Measurements from ENCODE around the gene GJC2.

Gene GJC2

DNA sequence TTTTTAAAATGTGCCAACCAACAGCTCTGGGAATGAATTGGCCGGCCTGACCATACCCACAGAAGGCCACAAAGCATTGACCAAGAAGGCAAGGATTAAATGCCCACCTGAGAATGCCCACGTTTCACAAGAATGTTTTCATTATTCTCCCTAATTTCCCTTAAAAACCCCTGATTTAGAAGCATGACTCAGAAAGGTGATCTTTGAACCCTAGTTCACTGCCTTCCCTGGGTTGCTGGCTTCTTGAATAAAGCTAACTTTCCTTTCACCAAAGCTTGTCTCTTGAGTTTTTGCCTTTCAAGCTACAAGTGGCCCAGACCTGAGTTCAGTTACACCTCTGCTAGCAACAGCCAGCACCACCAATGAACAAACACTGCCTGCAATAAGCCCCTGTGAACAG, 26.2 kb upstream of the GJC2 start:
- DNase-seq (ENCODE audit: low read depth): no peak
- TF ChIP-seq, protein P1, sequence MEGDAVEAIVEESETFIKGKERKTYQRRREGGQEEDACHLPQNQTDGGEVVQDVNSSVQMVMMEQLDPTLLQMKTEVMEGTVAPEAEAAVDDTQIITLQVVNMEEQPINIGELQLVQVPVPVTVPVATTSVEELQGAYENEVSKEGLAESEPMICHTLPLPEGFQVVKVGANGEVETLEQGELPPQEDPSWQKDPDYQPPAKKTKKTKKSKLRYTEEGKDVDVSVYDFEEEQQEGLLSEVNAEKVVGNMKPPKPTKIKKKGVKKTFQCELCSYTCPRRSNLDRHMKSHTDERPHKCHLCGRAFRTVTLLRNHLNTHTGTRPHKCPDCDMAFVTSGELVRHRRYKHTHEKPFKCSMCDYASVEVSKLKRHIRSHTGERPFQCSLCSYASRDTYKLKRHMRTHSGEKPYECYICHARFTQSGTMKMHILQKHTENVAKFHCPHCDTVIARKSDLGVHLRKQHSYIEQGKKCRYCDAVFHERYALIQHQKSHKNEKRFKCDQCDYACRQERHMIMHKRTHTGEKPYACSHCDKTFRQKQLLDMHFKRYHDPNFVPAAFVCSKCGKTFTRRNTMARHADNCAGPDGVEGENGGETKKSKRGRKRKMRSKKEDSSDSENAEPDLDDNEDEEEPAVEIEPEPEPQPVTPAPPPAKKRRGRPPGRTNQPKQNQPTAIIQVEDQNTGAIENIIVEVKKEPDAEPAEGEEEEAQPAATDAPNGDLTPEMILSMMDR (conservative IDR thresholded peaks at IDR 0.05; ENCODE audit: control insufficient read depth, insufficient read depth, low read depth, low read length): no peak
- no peak overlapping the region for H3K4me3 ChIP-seq (ENCODE audit: control insufficient read depth, low read depth, low read length)

DNA sequence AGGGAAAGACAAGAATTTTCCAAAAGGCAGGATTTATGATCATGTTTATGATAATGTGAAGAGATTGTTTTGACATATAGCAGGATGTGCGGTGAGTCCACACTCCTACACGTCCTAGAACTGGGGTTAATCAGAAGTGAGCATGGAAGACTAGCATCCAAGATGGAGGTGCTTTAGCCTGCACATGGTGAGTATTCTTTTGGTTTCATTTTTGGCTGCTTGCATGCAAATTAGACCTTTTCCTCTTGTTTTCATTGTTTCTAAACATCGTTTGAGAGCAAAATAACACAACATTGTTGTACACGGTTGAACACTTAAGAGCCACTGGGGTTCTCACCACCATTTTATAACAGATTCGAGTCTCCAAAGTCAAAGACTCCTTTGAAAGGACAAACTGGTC, 24.5 kb upstream of the GJC2 start:
- H3K4me3 ChIP-seq (ENCODE audit: control insufficient read depth, low read depth, low read length): no peak overlapping the region
- DNase-seq (ENCODE audit: low read depth): no peak
- TF ChIP-seq, protein P1 (conservative IDR thresholded peaks at IDR 0.05; ENCODE audit: control insufficient read depth, insufficient read depth, low read depth, low read length): no peak

DNA sequence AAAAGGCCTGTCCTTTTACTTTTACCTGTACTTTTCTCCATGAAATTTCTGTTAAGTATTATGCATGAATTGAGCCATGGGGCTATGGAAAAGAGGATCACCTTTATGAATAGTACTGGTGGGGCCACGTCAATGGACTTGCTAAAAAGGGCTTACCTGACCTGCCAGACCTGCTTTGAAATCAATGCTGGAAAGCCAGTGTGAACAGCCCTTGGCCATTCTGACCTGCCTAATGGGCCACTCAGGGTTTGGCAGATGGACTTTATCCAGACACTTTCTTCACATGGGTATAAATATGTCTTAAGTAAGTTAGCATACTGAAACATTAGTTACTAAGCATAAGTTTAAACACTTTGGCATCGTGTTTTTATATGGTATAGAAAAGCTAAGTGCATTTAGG, 18.0 kb upstream of the GJC2 start:
- DNase-seq (ENCODE audit: low read depth): no peak
- TF ChIP-seq, protein P1 (conservative IDR thresholded peaks at IDR 0.05; ENCODE audit: control insufficient read depth, insufficient read depth, low read depth, low read length): no peak
- H3K4me3 ChIP-seq (ENCODE audit: control insufficient read depth, low read depth, low read length): no peak overlapping the region

DNA sequence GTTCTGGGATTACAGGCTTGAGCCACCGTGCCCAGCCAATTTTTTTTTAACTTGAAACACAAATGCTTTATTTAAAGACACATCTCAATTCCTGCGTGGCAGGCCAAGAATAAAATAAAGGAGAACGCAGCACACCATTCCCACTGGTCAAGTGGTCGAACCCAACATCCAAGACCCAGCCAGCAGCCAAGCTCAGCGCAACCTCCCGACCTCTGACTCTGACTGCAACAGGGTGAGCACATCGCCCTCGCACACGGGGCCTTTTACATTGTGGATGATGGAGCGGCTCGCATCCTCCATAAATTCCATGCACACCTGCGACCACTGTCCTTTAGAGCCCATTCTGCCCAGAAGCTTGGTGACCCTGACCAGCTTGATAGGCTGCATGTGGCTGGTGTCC, 15.1 kb upstream of the GJC2 start:
- no peak for DNase-seq (ENCODE audit: low read depth)
- TF ChIP-seq, protein P1 (conservative IDR thresholded peaks at IDR 0.05; ENCODE audit: control insufficient read depth, insufficient read depth, low read depth, low read length): no peak

DNA sequence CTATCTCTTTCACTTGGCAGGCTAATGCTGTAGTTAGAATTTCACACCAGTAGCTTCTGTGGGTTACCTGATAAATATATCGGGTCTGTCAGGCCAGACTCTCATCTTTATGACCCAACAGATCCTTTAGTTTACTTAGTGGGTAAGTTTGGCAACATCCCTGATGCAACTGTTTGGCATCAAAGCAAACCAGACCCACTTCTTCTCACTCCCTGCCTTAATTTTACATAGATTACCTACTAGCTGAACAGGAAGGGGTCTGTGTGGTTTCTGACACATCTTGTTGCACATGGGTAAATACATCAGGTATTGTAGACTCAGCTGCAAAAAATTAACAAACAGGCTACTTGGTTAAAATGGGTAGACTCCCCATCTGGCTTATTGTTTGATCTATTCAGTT, 12.8 kb upstream of the GJC2 start:
- TF ChIP-seq, protein P1 (conservative IDR thresholded peaks at IDR 0.05; ENCODE audit: control insufficient read depth, insufficient read depth, low read depth, low read length): no peak
- H3K4me3 ChIP-seq (ENCODE audit: control insufficient read depth, low read depth, low read length): no peak overlapping the region
- no peak for DNase-seq (ENCODE audit: low read depth)

More for the DNA sequence above, 15.1 kb upstream of the GJC2 start:
- no peak overlapping the region for H3K4me3 ChIP-seq (ENCODE audit: control insufficient read depth, low read depth, low read length)

DNA sequence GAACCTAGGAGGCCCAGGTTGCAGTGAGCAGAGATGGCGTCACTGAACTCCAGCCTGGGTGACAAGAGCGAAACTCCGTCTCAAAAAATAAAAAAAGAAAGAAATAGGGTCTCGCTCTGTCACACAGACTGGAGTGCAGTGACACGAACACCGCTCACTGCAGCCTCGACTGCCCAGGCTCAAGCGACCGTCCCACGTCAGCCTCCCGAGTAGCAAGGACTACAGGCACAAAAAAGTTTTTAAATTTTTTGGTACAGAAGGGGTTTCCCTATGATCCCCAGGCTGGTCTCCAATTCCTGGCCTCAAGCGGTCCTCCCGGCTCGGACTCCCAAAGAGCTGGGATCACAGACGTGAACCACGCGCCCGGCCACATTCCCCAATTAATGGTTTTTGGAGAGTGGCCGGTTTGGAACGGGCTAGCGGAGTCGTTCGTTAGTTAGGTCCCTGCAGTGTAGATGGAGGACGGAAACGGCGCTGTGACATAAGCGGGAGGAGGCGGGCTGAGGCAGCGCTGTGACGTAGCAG, 10.3 kb upstream of the GJC2 start:
- DNase-seq (ENCODE audit: low read depth): no peak
- TF ChIP-seq, protein P1 (conservative IDR thresholded peaks at IDR 0.05; ENCODE audit: control insufficient read depth, insufficient read depth, low read depth, low read length): no peak
- peak overlapping the region; percentile 89 for H3K4me3 ChIP-seq (ENCODE audit: control insufficient read depth, low read depth, low read length)

Measured in fibroblast of mammary gland (primary cell).